Peyer's patch (tissue), 4 donors: ENCODE data around the gene TNNI3K.

Experiments used
- POLR2A ChIP-seq, 2 donors: fragments of 450-650 bp; IDR thresholded peaks; one replicate each; pipeline ENCODE4 v1.5.1; 2017; ENCODE audit warnings: antibody characterized with exemption in 2 of 2, mild to moderate bottlenecking in 2 of 2, moderate library complexity in 2 of 2
- TF ChIP-seq, protein P1 (sequence below), 6 experiments: fragments of 450-650 bp in 4 of 6; fragments of 200-600 bp in 2 of 6; sonication (generic) in 1 of 6; IDR thresholded peaks; one replicate each; pipeline ENCODE4 v1.5.1; 2017 to 2019; ENCODE audit warnings: antibody characterized with exemption in 6 of 6, mild to moderate bottlenecking in 3 of 6, moderate library complexity in 1 of 6

DNA sequence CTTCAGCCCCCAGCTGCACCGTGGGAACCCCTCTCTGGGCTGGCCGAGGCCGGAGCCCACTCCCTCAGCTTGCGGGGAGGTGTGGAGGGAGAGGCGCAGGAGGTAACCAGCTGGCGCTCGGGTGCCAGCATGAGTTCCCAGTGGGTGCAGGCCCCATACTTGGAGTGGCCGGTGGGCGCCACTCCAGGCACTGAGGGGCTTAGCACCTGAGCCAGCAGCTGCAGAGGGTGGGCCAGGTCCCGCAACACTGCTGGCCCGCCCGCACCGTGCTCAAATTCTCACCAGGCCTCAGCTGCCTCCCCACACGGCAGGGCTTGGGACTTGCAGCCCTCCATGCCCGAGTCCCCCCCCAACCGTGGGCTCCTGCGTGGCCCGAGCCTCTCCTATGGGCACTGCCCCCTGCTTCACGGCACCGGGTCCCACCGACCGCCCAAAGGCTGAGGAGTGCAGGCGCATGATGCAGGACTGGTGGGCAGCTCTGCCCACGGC, 230.1 kb downstream of the TNNI3K start:
- TF ChIP-seq, protein P1, sequence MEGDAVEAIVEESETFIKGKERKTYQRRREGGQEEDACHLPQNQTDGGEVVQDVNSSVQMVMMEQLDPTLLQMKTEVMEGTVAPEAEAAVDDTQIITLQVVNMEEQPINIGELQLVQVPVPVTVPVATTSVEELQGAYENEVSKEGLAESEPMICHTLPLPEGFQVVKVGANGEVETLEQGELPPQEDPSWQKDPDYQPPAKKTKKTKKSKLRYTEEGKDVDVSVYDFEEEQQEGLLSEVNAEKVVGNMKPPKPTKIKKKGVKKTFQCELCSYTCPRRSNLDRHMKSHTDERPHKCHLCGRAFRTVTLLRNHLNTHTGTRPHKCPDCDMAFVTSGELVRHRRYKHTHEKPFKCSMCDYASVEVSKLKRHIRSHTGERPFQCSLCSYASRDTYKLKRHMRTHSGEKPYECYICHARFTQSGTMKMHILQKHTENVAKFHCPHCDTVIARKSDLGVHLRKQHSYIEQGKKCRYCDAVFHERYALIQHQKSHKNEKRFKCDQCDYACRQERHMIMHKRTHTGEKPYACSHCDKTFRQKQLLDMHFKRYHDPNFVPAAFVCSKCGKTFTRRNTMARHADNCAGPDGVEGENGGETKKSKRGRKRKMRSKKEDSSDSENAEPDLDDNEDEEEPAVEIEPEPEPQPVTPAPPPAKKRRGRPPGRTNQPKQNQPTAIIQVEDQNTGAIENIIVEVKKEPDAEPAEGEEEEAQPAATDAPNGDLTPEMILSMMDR (IDR thresholded peaks at IDR 0.05) = no peak
- no peak for TF ChIP-seq POLR2A (IDR thresholded peaks at IDR 0.05)
